GM21528 (cell line): ENCODE measurements around the gene HPSE2.
"Not testable (repeated sequence)": the region's sequence is repeated elsewhere in the genome, so short reads cannot be mapped to it uniquely, and the experiment has no call there.

Source experiments
- ATAC-seq: cut with Tn5 transposase; IDR thresholded peaks from one replicate; pipeline ENCODE4 v1.9.1; 2021; ENCODE audit warnings: mild to moderate bottlenecking, moderate library complexity; ENCODE audit not compliant: unreplicated experiment, low FRiP score

HPSE2 gene

GRCh38 chr10:98528166-98528804 is 707.4 kb downstream of the HPSE2 start:
- ATAC-seq, result no peak

- ATAC-seq, result no peak
Measured at GRCh38 chr10:98525969-98526368, 709.7 kb downstream of the HPSE2 start.

- no peak for ATAC-seq
Measured at GRCh38 chr10:98524124-98524523, 711.5 kb downstream of the HPSE2 start.

DNA sequence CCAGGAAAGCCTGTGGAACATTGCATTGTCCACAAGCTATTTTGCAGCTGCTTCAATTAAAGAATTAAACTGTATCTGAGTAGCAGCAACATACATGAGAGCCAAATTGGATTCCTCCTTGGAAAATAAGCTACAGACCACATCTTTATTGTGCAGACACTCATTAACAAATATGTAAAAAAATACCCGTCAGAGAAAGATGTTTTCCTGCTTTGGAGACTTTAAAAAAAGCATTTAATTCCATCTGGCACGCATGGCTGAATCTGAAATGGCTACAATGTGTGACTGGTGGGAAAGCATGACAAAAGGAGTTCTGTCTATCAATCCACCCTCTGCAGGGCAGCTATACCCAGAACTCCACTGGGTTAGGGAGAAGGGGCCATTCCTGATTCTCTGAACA is 715.8 kb downstream of the HPSE2 start:
- no peak for ATAC-seq

DNA sequence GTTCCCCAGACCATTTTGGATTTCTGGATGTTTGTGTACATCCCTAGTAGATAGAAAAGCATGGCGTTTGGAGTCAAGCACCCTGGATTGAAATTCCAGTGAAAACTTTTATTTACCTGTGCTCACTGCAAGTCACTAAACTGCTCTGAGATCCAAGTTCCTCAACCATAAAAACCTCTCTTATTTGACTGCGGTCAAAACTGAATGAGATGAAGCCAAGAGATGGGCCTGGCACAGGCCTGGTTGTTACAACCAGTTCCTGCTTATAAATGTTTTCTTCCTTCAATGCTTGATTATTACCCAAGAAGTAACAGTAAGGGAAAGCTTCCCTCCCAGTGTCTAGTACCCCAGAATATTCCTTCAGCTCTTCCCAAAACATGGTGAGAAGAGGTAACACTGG is 718.0 kb downstream of the HPSE2 start:
- no peak for ATAC-seq

GRCh38 chr10:98516352-98516751 is 719.3 kb downstream of the HPSE2 start:
- ATAC-seq, result no peak

DNA sequence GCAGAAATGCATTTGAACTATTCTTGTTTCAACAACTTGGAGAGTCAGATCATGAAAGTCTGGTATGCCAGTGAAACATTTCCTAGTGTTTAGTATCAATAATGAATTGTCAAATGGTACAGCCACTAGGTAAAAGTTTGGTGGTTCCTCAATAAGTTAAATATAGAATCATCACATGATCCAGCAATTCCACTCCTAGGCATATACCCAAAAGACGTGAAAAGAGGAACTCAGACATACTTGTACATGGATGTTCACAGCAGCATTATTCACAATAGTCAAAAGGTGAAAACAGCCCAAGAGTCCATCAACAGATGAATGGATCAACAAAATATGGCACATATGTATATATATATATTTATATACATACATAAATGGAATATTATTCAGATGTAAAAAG is 721.9 kb downstream of the HPSE2 start:
- no peak for ATAC-seq

GRCh38 chr10:98511876-98512275 is 723.8 kb downstream of the HPSE2 start:
- ATAC-seq, result no peak

GRCh38 chr10:98510412-98510995 is 725.1 kb downstream of the HPSE2 start:
- ATAC-seq, result no peak

GRCh38 chr10:98509745-98510144 is 725.9 kb downstream of the HPSE2 start:
- ATAC-seq, result no peak

GRCh38 chr10:98502535-98502934 is 733.1 kb downstream of the HPSE2 start:
- ATAC-seq, result not testable (repeated sequence)

DNA sequence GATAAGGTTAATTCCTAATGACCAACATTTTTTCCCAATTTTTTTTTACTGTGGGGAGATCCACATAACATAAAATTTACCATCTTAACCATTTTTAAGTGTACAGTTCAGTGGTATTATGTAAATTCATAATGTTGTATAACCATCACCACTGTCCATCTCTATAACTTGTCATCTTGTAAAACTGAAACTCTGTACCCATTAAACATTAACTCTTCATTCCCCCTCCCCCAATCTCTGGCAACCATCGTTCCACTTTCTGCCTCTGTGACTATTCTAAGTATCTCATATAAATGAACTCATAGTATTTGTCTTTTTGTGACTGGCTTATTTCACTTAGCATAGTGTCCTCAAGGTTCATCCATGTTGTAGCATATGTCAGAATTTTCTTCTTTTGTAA is 742.9 kb downstream of the HPSE2 start:
- ATAC-seq, result no peak

- no peak for ATAC-seq
Measured at GRCh38 chr10:98489561-98490481, 745.8 kb downstream of the HPSE2 start.

GRCh38 chr10:98488669-98489430 is 746.8 kb downstream of the HPSE2 start:
- ATAC-seq, result no peak

DNA sequence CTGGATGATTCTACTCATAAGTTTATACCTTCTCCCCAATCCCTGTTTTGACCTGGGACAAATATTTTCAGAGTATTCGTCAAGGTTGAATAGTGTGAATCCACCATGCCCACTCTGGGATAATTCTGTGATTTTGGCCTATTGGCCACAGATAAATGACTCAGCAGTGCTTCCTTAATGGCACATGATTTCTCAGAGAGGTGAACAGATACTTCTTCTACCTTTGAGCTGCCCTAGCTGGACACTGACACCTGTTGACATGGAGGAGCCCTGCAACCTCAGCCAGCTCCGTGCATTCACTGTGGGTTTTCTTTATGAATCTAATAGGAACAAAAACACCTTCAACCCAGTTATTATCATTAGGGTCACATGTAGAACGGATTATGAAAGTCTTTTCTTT is 748.0 kb downstream of the HPSE2 start:
- ATAC-seq, result no peak

GRCh38 chr10:98486421-98486820 is 749.2 kb downstream of the HPSE2 start:
- no peak for ATAC-seq

- ATAC-seq, result no peak
Measured at GRCh38 chr10:98485959-98486358, 749.7 kb downstream of the HPSE2 start.

GRCh38 chr10:98483658-98484057 is 752.0 kb downstream of the HPSE2 start:
- no peak for ATAC-seq

DNA sequence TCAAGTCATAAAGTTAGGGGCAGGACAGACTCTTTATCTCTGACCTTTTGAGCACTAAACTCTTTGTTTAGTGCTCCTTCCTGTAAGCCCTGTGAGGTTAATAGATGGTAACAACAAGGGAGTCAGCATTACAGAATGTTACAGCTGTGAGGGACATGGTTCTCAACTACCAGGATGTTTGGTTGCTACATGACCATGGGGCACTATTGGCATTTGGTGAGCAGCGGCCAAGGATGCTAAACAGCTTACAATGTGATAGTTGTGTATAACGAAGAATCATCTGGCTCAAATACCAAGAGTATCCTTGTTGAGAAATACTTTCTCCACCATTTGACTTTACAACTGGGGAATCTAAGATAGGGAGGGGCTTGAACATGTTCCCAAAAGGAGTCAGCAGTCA is 753.6 kb downstream of the HPSE2 start:
- no peak for ATAC-seq

- no peak for ATAC-seq
Measured at GRCh38 chr10:98481404-98481945, 754.2 kb downstream of the HPSE2 start.
